Neutrophil (primary cell): ENCODE results near the gene WHAMM.

Experiments used
- H3K27ac ChIP-seq: fragments of 200-600 bp; sonication (generic); 2 replicates; pipeline ENCODE4 v1.5.1; 2016; ENCODE audit warnings: mild to moderate bottlenecking, moderate library complexity
- H3K27me3 ChIP-seq: fragments of 200-600 bp; sonication (generic); 2 replicates; pipeline ENCODE4 v1.6.0; 2016; ENCODE audit warnings: mild to moderate bottlenecking
- H3K36me3 ChIP-seq: fragments of 200-600 bp; sonication (generic); 2 replicates; pipeline ENCODE4 v1.5.1; 2017
- H3K4me1 ChIP-seq, 2 experiments: fragments of 200-600 bp in 1 of 2; sonication (generic) in 1 of 2; 1 replicate in 1 of 2; 2 replicates in 1 of 2; pipeline versions ENCODE4 v1.5.1 to v1.6.1; 2013 to 2016; ENCODE audit warnings: low read depth in 1 of 2, low read length in 1 of 2, mild to moderate bottlenecking in 1 of 2, moderate library complexity in 1 of 2; ENCODE audit not compliant: control insufficient read depth in 1 of 2, insufficient read depth in 1 of 2
- H3K4me3 ChIP-seq, 2 experiments: fragments of 200-600 bp in 1 of 2; sonication (generic) in 1 of 2; 1 replicate in 1 of 2; 2 replicates in 1 of 2; pipeline ENCODE4 v1.5.1; 2013 to 2016; ENCODE audit warnings: low read depth in 1 of 2, low read length in 1 of 2, mild to moderate bottlenecking in 1 of 2, moderate library complexity in 1 of 2
- H3K9me3 ChIP-seq: fragments of 200-600 bp; sonication (generic); 2 replicates; pipeline ENCODE4 v1.5.1; 2016
- TF ChIP-seq, protein P1 (sequence below): fragments of 200-600 bp; sonication (generic); IDR thresholded peaks from 2 replicates; pipeline ENCODE4 v1.5.1; 2016; ENCODE audit warnings: antibody characterized with exemption

Gene WHAMM

GRCh38 chr15:82835391-82835917, 26.0 kb downstream of the WHAMM start:
- H3K27me3 ChIP-seq: no peaks in the 10 kb centered on the region
- peaks cover 75% of the 10 kb centered on the region for H3K36me3 ChIP-seq
- no peak overlapping the region for H3K27ac ChIP-seq

GRCh38 chr15:82838096-82838735, 28.8 kb downstream of the WHAMM start:
- H3K4me1 ChIP-seq: no peaks in the 10 kb centered on the region
- H3K36me3 ChIP-seq: peaks cover 48% of the 10 kb centered on the region
- H3K4me3 ChIP-seq: no peak overlapping the region
- no peak overlapping the region for H3K27ac ChIP-seq
- TF ChIP-seq, protein P1, sequence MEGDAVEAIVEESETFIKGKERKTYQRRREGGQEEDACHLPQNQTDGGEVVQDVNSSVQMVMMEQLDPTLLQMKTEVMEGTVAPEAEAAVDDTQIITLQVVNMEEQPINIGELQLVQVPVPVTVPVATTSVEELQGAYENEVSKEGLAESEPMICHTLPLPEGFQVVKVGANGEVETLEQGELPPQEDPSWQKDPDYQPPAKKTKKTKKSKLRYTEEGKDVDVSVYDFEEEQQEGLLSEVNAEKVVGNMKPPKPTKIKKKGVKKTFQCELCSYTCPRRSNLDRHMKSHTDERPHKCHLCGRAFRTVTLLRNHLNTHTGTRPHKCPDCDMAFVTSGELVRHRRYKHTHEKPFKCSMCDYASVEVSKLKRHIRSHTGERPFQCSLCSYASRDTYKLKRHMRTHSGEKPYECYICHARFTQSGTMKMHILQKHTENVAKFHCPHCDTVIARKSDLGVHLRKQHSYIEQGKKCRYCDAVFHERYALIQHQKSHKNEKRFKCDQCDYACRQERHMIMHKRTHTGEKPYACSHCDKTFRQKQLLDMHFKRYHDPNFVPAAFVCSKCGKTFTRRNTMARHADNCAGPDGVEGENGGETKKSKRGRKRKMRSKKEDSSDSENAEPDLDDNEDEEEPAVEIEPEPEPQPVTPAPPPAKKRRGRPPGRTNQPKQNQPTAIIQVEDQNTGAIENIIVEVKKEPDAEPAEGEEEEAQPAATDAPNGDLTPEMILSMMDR: no peak
- H3K27me3 ChIP-seq: no peaks in the 10 kb centered on the region
- H3K9me3 ChIP-seq: no peaks in the 10 kb centered on the region

More at GRCh38 chr15:82835391-82835917, 26.0 kb downstream of the WHAMM start:
- Histone ChIP-seq H3K4me3 (no peak overlapping the region), H3K4me1 (no peaks in the 10 kb centered on the region), H3K9me3 (no peaks in the 10 kb centered on the region)
- TF ChIP-seq, protein P1: no peak

DNA sequence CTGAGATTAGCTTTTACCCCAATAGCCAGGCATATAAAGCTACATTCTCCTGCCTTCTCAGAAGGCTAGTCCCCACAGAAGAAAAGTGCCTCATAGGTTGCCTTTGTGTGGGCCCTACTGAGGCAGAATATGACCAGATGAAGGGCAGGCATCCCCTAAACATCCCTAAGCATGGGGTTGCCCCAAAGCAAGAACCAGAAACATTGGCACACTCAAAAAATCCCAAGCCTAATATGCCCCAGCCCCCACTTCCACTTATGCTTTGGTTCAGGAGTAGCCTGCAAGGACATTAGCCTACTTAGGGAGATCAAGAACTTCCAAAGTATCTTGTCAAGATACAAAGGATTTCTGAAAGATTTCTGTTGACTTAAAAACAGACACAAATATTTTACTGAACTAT, 29.7 kb downstream of the WHAMM start:
- H3K9me3 ChIP-seq: no peaks in the 10 kb centered on the region
- H3K4me1 ChIP-seq: no peaks in the 10 kb centered on the region
- no peak overlapping the region for H3K27ac ChIP-seq
- no peaks in the 10 kb centered on the region for H3K27me3 ChIP-seq
- peaks cover 38% of the 10 kb centered on the region for H3K36me3 ChIP-seq
- TF ChIP-seq, protein P1: no peak
- no peak overlapping the region for H3K4me3 ChIP-seq

DNA sequence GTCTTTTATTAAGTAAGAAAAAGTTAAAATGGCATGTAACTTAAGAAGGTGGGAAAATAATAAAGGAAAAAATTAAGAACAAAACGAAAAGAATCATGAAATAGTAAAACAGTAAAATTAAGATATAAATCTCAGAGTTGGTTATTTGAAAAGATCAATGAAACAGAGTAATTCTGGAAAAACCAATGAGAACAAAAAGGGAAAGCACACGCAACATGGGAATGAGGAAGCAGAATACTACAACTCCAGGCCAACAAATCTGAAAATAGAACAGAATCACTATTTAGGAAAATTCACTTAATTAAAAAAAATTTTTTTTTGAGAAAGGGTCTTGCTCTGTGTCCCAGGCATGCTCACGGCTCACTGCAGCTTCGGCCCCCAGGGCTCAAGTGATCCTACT, 30.7 kb downstream of the WHAMM start:
- Histone ChIP-seq H3K4me1 (peaks cover 7% of the 10 kb centered on the region in 2 experiments), H3K27ac (no peak overlapping the region), H3K9me3 (no peaks in the 10 kb centered on the region), H3K36me3 (peaks cover 28% of the 10 kb centered on the region), H3K27me3 (no peaks in the 10 kb centered on the region), H3K4me3 (no peak overlapping the region)
- TF ChIP-seq, protein P1: no peak

DNA sequence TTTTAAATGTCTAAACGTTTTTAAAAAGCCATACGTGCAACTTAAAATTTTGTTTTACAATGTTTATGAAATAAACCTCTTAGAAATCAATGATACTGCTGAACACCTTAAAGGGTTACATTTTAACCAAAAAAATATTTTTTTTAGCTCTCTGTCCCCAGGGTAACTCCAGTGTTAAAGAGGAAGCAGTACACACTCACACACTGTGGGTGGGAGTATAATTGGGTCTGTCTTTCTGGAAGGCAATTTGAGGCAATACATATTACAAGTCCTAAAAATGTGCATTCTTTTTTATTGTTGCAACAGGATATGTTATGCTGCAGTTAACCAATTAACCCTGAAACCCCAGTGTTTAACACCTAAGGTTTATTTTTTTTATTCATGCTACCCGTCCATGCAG, 34.1 kb downstream of the WHAMM start:
- peaks cover 9% of the 10 kb centered on the region in 2 experiments for H3K4me1 ChIP-seq
- TF ChIP-seq, protein P1: no peak
- H3K36me3 ChIP-seq: no peaks in the 10 kb centered on the region
- H3K9me3 ChIP-seq: no peaks in the 10 kb centered on the region
- H3K27me3 ChIP-seq: no peaks in the 10 kb centered on the region
- H3K4me3 ChIP-seq: no peak overlapping the region
- H3K27ac ChIP-seq: no peak overlapping the region
